ENCODE results near the gene NSUN7.

Gene NSUN7

GRCh38 chr4:40769266-40769665, 19.5 kb downstream of the NSUN7 start:
- in situ Hi-C loops (cut with MboI; ENCODE audit: low sequenced_read_pairs, unreplicated experiment) = no loop called here
- TF ChIP-seq CTCF (IDR thresholded peaks at IDR 0.05; ENCODE audit: borderline replicate concordance, control extremely low read depth, extremely low read depth, insufficient read depth, missing control alignments) = no peak

GRCh38 chr4:40778090-40778489, 28.3 kb downstream of the NSUN7 start:
- in situ Hi-C loops (cut with MboI; ENCODE audit: low sequenced_read_pairs, unreplicated experiment) = no loop called here
- TF ChIP-seq CTCF (IDR thresholded peaks at IDR 0.05; ENCODE audit: borderline replicate concordance, control extremely low read depth, extremely low read depth, insufficient read depth, missing control alignments) = no peak
- no peak for DNase-seq (ENCODE audit: low spot score)

More at GRCh38 chr4:40769266-40769665, 19.5 kb downstream of the NSUN7 start:
- DNase-seq (ENCODE audit: low spot score) = no peak

GRCh38 chr4:40782876-40783275, 33.1 kb downstream of the NSUN7 start:
- no peak for DNase-seq (ENCODE audit: low spot score)
- in situ Hi-C loops (cut with MboI; ENCODE audit: low sequenced_read_pairs, unreplicated experiment) = no loop called here
- no peak for TF ChIP-seq CTCF (IDR thresholded peaks at IDR 0.05; ENCODE audit: borderline replicate concordance, control extremely low read depth, extremely low read depth, insufficient read depth, missing control alignments)

- no peak for TF ChIP-seq CTCF (IDR thresholded peaks at IDR 0.05; ENCODE audit: borderline replicate concordance, control extremely low read depth, extremely low read depth, insufficient read depth, missing control alignments)
- no peak for DNase-seq (ENCODE audit: low spot score)
- in situ Hi-C loops (cut with MboI; ENCODE audit: low sequenced_read_pairs, unreplicated experiment) = no loop called here
These were observed 36.0 kb downstream of the NSUN7 start for GRCh38 chr4:40785727-40786126.

- no peak for TF ChIP-seq CTCF (IDR thresholded peaks at IDR 0.05; ENCODE audit: borderline replicate concordance, control extremely low read depth, extremely low read depth, insufficient read depth, missing control alignments)
- no peak for DNase-seq (ENCODE audit: low spot score)
- in situ Hi-C loops (cut with MboI; ENCODE audit: low sequenced_read_pairs, unreplicated experiment) = no loop called here
These were observed 38.6 kb downstream of the NSUN7 start for GRCh38 chr4:40788331-40788730.

- in situ Hi-C loops (cut with MboI; ENCODE audit: low sequenced_read_pairs, unreplicated experiment) = no loop called here
- no peak for TF ChIP-seq CTCF (IDR thresholded peaks at IDR 0.05; ENCODE audit: borderline replicate concordance, control extremely low read depth, extremely low read depth, insufficient read depth, missing control alignments)
- no peak for DNase-seq (ENCODE audit: low spot score)
These were observed 39.3 kb downstream of the NSUN7 start for GRCh38 chr4:40789031-40789430.

- in situ Hi-C loops (cut with MboI; ENCODE audit: low sequenced_read_pairs, unreplicated experiment) = no loop called here
- no peak for TF ChIP-seq CTCF (IDR thresholded peaks at IDR 0.05; ENCODE audit: borderline replicate concordance, control extremely low read depth, extremely low read depth, insufficient read depth, missing control alignments)
These were observed 40.0 kb downstream of the NSUN7 start for GRCh38 chr4:40789771-40790170.

More at GRCh38 chr4:40789771-40790170, 40.0 kb downstream of the NSUN7 start:
- DNase-seq (ENCODE audit: low spot score) = no peak

Measured in GM13976 (cell line).